Posterior cingulate gyrus (tissue), 11 donors: ENCODE data around the gene GLOD4.

Source experiments
- DNase-seq, 10 donors: peaks; one replicate each; pipeline versions ENCODE4 v3.0.0 to v3.0.0-alpha.2; 2020 to 2021; ENCODE audit warnings: mixed read lengths in 3 of 10
- intact Hi-C: fragments of 100-400 bp; cut with DNase I; formaldehyde crosslinking; loops from one replicate; pipeline ENCODE4 v1.15.1; 2023

Gene GLOD4

DNA sequence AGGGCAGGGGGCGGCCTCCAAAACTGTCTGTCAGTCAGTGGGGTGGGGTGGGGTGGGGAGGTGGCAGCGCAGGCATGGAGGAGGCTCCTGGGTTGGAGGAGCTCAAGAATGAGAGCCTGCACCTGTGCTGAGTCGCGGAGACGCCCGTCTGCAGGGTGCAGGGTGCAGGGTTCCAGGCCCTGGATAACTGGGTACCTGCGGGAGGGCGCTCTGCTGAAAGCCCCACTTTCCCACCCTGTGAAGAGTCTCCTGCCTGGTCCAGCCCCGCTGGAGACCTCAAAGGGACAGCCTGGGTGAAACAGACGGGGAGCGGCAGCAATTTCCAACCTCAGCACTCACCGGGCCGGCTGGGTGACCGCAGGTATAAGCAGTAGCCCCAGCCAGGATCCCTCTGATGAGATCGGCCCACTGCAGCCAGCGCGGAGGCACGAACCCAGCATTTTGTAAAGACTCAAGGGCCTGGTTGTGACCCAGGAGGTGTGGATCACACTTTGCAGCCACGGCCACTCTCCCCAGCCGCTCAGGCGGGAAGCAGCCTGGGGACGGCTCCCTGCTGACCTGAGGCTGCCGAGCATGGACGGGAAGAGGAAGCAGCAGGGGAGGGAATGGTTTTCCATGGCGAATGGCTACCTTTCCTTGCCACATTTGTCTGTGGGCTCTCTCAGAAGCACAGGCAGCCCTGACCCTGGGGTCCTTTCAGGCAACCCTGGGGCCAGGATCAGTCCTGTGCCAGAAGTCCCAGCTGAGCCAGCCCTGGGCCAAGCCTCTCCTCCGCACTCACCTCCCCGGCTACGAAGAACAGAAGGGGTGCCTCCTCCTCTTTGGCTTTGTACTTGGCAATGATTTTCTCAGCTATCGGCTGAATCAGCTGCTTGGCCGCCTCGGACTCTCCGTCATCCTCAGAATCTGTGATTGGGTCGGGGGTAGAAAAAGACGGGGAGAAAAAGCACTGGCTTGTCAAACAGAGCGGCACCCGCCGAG is 21.1 kb upstream of the GLOD4 start:
- intact Hi-C loops: no loop called here
- peak in 1 of 10 donors; percentile 80 for DNase-seq

DNA sequence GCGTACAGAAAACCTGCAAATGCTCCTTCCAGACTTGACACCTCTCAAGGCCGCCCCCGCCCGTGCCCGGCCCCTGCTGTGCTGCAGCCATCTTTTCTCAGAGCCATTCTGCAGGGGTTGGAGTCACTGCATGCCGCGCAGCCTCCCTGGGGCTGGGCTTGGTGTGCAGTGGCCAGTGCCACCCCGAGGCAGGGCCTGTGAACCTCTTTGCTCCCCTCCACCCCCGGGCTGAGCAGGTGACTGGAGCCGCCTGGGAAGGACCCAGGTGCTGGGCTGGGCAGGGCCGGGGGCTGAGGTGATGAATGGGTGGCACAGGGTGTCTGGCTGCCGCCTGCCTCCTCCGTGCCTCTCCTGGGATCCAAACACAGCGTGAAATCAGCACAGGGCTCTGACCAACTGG is 20.4 kb upstream of the GLOD4 start:
- DNase-seq: no peak
- intact Hi-C loops: no loop called here

DNA sequence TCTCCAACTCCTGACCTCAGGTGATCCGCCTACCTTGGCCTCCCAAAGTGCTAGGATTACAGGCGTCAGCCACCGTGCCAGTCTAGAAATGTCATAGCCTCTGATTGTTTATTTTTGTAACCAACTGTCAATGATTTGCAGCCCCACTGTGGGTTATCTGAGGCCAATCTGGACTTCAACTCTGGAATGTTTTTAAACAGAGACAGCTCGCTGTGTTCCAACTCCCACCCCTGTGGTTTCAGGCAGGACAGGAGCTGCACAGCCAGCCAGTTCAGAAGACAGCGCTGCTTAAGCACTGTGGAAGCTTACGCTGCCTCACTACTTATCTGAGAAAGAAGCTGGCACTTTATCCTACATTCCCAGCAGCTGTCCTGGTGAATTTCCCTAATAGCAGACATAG is 19.6 kb upstream of the GLOD4 start:
- DNase-seq: no peak
- intact Hi-C loops: no loop called here

DNA sequence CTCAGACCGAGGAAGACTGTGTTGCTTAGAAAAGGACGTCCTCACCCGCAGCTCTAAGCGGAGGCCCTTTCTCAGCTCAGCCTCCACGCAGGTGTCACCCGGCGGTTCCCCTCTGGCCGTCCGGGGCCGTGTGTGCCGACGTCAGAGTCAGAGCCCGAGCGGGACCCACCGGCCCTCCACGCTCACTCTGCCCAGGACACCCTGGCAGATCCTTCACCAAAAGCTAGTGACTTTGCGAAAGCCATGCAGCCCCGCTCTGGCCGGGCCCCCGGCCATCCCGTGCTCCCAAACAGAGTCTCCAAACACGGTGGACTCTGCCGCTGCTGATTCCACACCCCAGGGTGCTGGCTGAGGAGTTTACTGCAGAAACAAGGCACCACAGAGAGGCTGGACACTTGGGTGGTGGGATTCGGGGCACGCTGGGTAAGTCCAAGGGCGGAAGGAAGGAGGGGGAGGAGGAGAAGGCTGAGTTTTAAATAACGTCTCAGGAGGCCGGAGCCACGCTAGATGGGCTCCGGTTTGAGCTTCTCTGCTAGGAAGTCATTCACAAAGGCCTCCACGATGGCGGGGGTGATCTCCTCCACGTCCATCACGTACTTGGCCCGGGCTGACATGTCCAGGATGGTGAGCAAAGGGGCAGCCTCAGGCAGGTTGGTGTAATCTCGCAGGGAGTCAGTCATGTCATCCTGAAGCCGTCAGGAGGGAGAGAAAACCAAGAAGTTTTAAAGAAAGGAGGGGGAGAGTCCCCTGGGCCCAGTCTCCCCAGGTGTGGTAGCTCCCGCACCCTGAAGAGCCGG is 18.6 kb upstream of the GLOD4 start:
- peak in 1 of 10 donors; percentile 78 for DNase-seq
- intact Hi-C loops: no loop called here

DNA sequence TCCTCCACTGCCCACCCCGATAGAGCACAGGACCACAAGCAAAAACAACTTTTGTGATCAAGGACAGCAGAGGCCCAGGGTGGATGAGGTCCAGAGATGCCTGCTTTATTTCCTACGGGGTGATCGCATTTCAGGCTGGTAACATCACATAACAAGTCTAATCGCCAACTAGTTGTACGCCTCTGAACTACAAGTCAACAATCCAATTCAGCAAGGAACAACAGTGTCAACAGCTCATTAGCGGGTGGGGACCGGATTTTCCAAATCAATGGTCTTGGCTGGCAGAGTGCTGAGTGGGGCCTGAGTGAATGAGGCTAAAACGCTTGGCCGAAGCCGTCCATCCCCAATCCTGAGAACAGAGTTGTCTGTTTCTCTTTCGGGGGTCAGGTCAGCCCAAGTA is 17.2 kb upstream of the GLOD4 start:
- intact Hi-C loops: loop anchor here (5.0 kb wide), 1 partner anchor 258 kb away; no protein-coding TSS in a partner anchor
- DNase-seq: no peak

DNA sequence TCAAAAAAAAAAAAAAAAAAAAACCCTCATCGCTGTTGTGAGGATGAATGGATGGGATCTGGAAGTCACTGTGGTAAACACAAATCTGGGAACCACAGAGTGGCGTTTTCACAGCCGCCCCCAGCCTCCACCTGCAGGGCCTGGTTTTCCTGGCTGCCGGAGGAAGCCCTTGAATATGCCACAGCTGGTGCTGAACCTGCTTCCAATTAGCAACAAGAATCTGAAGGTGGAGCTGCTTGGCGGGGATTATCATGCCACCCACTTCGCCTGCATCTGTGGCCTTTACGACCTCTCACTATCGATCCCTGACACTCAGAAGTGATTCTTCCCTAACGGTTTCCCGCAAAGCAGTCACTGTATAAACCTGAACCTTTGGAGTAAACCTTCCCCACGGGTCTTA is 16.2 kb upstream of the GLOD4 start:
- peak in 6 of 10 donors; percentile 39 to 84 (median 62) for DNase-seq
- intact Hi-C loops: loop anchor here (5.0 kb wide), 1 partner anchor 259 kb away; no protein-coding TSS in a partner anchor

DNA sequence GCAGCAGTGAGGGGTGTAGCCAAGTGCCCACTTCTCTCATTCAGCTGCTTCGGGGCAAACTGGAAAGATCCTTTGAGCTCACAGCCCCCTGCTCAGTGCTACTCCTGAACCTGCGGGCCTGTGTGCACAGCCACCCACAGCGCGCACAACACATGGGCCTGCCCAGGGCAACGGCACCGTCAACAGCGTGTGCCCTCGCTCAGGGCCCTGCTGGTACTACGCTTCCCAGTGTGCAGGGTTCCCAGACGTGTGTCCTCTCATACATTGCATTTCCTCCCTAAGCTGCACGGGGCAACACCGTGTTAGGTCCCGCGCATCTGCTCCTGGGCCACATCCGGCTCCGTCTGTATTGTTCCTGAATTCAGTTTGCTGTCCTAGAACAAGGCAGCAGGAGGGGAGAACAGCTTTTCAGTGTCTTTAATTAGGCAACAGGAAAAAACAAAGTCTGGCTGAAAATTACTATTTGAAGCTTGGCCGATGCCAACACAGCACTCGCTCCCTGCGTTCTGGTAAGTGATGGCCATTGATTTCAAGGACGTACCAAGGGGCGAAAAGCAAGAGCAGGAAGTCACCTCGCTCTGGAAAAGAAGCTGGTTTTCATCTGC is 15.3 kb upstream of the GLOD4 start:
- DNase-seq: peak in 3 of 10 donors; percentile 29 to 64 (median 62)
- intact Hi-C loops: loop anchor here (5.0 kb wide), 1 partner anchor 260 kb away; no protein-coding TSS in a partner anchor

DNA sequence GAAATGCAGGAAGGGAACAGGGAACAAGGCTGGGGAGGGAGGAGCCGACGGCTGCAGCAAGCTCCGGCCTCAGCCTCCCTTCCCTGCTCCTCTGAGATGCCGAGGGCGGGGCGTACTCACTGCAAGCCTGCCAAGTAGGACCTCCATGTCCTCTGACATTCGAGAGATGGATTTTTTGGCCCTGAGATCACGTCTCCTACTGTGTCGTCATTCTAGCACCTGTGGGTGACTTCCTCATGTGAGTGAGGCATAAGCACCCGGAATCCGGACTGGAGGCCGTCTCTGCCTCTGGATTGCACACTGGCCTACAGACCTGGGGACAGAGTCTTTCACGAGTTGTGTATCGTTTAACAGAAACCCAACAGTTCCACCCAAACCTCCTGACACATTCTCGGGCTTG is 14.5 kb upstream of the GLOD4 start:
- peak in 3 of 10 donors; percentile 48 to 68 (median 61) for DNase-seq
- intact Hi-C loops: loop anchor here (5.0 kb wide), 1 partner anchor 261 kb away; no protein-coding TSS in a partner anchor

DNA sequence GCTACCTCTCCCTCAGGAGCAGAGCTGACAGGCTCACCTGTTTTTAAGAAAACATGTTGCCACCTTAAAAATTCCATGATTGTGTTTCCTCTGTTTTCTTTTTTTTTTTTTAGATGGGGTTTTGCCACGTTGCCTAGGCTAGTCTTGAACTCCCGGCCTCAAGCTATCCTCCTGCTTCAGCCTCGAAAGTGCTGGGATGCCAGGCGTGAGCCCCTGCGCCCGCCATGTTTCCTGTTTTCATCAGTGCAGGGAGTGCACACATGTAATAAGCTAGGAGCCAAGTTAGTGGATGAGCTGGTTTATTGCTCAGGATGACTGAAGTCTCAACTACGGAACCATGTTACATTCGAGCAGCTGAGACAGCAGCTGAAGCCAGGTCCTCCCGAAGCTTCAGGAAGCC is 13.6 kb upstream of the GLOD4 start:
- intact Hi-C loops: loop anchor here (1.0 to 5.0 kb wide), 2 partner anchors 186 to 262 kb away; no protein-coding TSS in a partner anchor
- DNase-seq: peak in 3 of 10 donors; percentile 42 to 56 (median 50)

DNA sequence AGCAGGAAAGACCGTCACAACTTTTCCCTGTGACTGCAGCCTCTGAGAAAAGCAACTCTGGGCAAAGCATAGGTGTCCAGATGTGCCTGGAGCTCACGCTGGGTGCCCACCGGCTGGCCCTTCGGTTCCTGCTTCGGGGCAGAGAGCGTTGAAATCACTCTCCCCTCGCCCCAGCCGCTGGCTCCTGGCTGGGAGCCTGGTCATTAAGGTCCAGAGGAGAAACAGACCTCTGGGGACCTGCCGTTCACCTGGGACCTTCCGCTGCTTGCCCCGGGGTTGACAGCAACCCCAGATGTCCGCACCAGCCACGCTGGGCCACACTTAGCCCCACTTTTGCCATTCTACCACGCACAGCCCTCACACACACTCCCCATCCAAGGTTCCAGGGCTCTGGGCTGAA is 13.2 kb upstream of the GLOD4 start:
- intact Hi-C loops: loop anchor here (1.0 to 5.0 kb wide), 2 partner anchors 186 to 262 kb away; no protein-coding TSS in a partner anchor
- peak in 3 of 10 donors; percentile 46 to 80 (median 59) for DNase-seq

DNA sequence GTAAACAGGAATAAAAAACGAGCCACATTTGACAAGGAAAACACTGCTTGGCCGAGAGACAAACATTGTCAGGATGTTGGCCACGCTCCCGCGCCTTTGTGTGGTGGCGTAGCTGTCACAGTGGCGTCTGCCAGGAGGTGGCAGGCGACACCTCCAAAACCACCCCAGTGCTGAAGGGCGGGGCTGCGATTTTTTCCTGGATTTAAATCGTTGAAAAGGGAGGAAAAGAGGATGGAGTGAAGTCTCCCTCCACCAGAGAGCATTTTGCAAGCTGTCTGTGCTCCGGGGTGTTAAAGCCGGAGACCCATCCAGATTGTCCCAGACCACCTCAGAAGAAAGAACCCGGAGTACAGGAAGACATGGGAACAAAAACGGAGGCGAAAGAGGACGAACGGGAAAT is 12.8 kb upstream of the GLOD4 start:
- intact Hi-C loops: loop anchor here (1.0 to 5.0 kb wide), 3 partner anchors 186 to 262 kb away; partner anchors contain the start of gene TIMM22
- peak; percentile 77 to 98 (median 88) for DNase-seq

DNA sequence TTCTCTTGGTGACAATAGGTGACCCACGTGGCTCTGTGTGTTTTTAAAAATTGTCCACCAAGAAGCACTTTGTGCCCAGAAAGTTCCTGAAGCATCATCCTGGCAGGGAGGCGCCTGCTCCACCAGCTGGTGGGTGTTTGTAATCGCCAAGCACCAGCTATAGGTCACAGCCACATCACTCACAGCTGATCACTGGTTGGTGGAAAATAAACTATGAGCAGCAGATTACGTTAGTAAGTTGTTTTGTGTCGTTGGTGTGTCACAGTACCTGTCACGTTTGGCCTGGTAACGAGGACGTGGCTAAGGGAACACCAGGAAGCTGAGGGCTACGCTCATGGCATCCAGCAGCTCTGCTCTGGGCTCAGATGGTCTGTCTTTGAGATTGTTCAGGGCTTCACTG is 10.2 kb upstream of the GLOD4 start:
- intact Hi-C loops: loop anchor here (5.0 kb wide), 1 partner anchor 205 kb away; the partner anchor contains the start of gene TIMM22
- DNase-seq: peak in 2 of 10 donors; percentile 47 to 55

DNA sequence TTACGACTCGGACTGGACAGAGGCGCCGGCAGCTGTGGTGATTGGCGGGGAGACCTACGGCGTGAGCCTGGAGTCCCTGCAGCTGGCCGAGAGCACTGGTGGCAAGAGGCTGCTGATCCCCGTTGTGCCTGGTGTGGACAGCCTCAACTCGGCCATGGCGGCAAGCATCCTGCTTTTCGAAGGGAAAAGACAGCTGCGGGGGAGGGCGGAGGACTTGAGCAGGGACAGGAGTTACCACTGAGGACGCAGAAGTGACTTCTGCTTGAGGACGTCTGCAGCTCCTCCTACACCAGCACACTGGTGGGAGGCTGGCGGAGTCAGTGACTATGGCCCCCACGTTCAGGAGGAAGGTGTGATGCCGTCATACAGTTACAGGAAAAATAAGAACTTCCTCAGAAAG is 9.7 kb upstream of the GLOD4 start:
- intact Hi-C loops: loop anchor here (5.0 kb wide), 1 partner anchor 205 kb away; the partner anchor contains the start of gene TIMM22
- DNase-seq: peak in 2 of 10 donors; percentile 79 to 88

DNA sequence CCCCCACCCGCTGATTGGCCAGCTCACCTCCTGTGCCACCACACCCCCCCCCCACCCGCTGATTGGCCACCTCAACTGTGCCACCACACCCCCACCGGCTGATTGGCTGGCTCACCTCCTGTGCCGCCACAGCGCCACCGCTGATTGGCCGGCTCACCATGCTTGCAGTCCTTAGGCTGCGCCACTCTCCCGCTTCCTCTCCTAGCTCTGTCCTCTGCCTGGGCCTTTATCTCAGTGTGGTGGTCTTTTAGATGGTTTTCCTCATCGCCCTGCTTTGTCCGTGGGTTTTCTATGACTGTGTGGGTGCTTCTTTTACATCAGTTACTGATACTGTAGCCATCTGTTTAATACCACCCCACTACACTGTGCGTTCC is 8.8 kb upstream of the GLOD4 start:
- intact Hi-C loops: loop anchor here (5.0 kb wide), 1 partner anchor 206 kb away; the partner anchor contains the start of gene TIMM22
- DNase-seq: peak in 2 of 10 donors; percentile 85 to 91

DNA sequence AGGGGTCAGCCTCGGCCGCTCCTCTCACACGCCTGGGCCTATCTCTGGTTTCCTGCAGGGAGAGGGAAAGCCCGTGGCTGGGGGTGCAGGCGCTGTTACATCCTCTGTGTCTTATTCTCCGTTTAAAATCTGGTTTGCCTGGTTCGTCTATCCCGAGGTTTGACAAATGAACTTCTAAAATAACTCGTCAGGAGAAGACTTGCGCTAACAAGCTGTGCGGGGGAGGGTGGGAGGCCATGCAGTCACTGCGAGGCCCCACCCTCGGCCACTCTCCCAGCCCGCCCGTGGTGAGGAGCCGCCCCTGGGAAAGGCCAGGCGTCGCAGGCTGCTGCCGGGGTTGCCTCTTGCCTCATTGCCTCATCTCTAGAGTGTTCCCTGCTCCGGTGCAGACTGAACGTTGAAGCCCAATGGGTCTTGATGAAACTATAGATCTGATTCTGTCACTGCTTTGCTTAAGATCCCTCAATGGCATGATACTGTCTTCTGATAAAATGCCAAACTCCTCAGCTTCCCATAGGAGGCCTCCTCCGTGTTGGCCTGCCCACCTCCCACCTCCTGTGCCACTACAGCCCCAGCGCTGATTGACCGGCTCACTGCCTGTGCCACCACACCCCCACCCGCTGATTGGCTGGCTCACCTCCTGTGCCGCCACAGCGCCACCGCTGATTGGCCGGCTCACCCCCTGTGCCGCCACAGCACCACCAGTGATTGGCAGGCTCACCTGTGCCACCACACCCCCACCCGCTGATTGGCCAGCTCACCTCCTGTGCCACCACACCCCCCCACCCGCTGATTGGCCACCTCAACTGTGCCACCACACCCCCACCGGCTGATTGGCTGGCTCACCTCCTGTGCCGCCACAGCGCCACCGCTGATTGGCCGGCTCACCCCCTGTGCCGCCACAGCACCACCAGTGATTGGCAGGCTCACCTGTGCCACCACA is 8.1 kb upstream of the GLOD4 start:
- peak in 3 of 10 donors; percentile 58 to 90 (median 81) for DNase-seq
- intact Hi-C loops: loop anchor here (5.0 kb wide), 1 partner anchor 207 kb away; the partner anchor contains the start of gene TIMM22

DNA sequence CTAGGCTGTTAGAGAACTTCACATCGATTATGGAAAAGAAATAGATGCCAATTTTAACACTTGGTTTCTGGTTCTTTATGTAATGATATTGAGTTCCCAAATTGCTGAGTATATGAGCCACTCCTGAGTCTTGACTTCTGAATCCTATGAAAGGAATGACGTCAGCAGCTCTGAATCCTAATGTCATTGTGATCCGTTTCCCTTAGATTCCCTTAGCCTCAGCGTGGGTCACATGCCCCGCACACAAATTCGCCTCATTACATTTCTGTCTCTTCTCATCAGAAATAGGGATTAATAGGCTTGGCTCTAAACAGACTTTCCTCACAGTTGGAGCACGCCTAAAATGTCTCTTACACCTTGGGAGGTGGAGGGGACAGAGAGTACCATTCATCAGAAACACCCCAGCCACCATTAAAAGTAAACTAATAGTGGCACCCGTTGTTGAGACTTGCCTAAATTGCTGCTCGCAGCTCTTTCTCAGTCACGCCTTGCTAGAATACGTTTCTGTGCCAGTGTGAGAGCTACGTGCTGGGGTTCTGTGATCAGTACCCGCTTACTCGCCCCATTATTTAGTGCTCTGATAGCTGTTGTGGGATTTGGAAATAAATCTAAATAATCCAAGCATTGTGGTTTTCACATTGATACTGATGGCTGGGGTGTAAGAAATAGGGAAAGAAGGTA is 7.2 kb upstream of the GLOD4 start:
- DNase-seq: peak in 1 of 10 donors; percentile 20

DNA sequence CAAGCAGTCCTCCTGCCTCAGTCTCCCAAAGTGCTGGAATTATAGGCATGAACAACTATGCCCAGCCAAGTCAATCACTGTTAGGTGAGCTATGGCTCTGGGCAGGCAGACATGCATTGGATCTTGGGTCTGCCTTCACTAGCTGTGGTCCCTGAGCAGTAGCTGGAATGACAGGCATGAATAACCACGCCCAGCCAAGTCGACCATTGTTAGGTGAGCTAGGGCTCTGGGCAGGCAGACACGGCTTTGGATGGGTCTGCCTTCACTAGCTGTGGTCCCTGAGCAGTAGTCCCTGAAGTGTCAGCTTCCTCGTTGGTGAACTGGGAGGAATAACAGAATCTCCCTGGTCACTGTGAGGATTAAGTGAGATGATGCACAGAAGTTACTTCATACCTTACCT is 6.5 kb upstream of the GLOD4 start:
- peak in 1 of 10 donors; percentile 43 for DNase-seq
- intact Hi-C loops: no loop called here

More for the DNA sequence above, 7.2 kb upstream of the GLOD4 start:
- intact Hi-C loops: no loop called here

DNA sequence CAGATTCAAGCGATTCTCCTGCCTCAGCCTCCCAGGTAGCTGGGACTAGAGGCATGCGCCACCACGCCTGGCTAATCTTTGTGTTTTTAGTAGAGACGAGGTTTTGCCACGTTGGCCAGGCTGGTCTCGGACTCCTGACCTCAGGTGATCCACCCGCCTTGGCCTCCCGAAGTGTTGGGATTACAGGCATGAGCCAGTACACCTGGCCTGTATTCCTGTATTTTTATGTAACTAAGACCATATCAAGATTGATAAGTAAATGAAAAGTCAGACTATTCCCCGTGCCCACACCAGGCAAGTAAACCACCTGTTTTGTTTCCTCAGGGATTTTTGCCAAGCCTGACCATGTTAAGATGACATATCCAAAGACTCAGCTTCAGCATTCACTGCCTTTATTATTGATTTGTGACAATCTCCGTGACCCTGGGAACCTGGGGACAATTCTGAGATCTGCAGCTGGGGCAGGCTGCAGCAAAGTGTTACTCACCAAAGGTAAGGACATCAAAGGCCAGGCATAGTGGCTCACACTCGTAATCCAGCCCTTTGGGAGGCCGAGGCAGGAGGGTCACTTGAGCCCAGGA is 5.7 kb upstream of the GLOD4 start:
- peak in 2 of 10 donors; percentile 34 to 35 for DNase-seq
- intact Hi-C loops: no loop called here
